Activated CD4-positive, alpha-beta T cell treated with anti-CD3 and anti-CD28 coated beads, Interleukin-2, amount 10 ng/mL, durations not matched to agents 24 days and 14 days (primary cell): ENCODE data around the gene USH1G. TPM values are rescaled to one million over a fixed set of nuclear protein-coding genes. Genes with fewer than 3 reads are reported as not detected.
A peak's percentile ranks its signal among the peaks of the same experiment; 100 is the strongest.

Experiments used
- DNase-seq: peaks from one replicate; pipeline ENCODE4 v3.0.0; 2022
- H3K27ac Mint-ChIP-seq: one replicate; pipeline ENCODE4 v1.8.0; 2022; ENCODE audit warnings: mild to moderate bottlenecking, mixed read lengths
- H3K27me3 Mint-ChIP-seq: one replicate; pipeline ENCODE4 v1.8.0; 2022; ENCODE audit warnings: mixed read lengths
- H3K36me3 Mint-ChIP-seq: one replicate; pipeline ENCODE4 v1.8.0; 2022; ENCODE audit warnings: low read depth, mild to moderate bottlenecking, mixed read lengths
- H3K4me1 Mint-ChIP-seq: one replicate; pipeline ENCODE4 v1.8.0; 2021; ENCODE audit warnings: mixed read lengths
- H3K4me3 Mint-ChIP-seq: one replicate; pipeline ENCODE4 v1.8.0; 2022; ENCODE audit warnings: mild to moderate bottlenecking, moderate library complexity, mixed read lengths
- H3K9me3 Mint-ChIP-seq: one replicate; pipeline ENCODE4 v1.8.0; 2021; ENCODE audit warnings: mixed read lengths
- intact Hi-C: fragments of 100-400 bp; cut with micrococcal nuclease; formaldehyde crosslinking; loops from one replicate; pipeline ENCODE4 v1.15.1; 2023
- total RNA-seq: library from RNA; stranded (reverse); gene quantifications from 2 replicates; pipeline ENCODE4 v1.2.3, GENCODE V29; 2022

Gene USH1G
- total RNA-seq, 1 donor from 2014 or later: not detected

- H3K27ac Mint-ChIP-seq: no peak overlapping the region
- H3K9me3 Mint-ChIP-seq: no peaks in the 10 kb centered on the region
- no peaks in the 10 kb centered on the region for H3K36me3 Mint-ChIP-seq
- H3K4me1 Mint-ChIP-seq: peaks cover 8% of the 10 kb centered on the region
- H3K4me3 Mint-ChIP-seq: no peak overlapping the region
- peaks cover 14% of the 10 kb centered on the region for H3K27me3 Mint-ChIP-seq
- intact Hi-C loops: loop anchor here (2.0 to 10.0 kb wide), 5 partner anchors 51 to 240 kb away; partner anchors contain the start of gene MRPL58
- peak; percentile 95 for DNase-seq
Measured at GRCh38 chr17:74961657-74962350, 38.7 kb upstream of the USH1G start.

- intact Hi-C loops: loop anchor here (1.0 to 10.0 kb wide), 6 partner anchors 37 to 242 kb away; partner anchors contain the start of genes MRPL58 and USH1G
- no peaks in the 10 kb centered on the region for H3K9me3 Mint-ChIP-seq
- DNase-seq: peak; percentile 79
- no peak overlapping the region for H3K27ac Mint-ChIP-seq
- H3K36me3 Mint-ChIP-seq: no peaks in the 10 kb centered on the region
- peaks cover 16% of the 10 kb centered on the region for H3K27me3 Mint-ChIP-seq
- peaks cover 8% of the 10 kb centered on the region for H3K4me1 Mint-ChIP-seq
- no peak overlapping the region for H3K4me3 Mint-ChIP-seq
Measured at GRCh38 chr17:74960570-74961342, 37.7 kb upstream of the USH1G start.

DNA sequence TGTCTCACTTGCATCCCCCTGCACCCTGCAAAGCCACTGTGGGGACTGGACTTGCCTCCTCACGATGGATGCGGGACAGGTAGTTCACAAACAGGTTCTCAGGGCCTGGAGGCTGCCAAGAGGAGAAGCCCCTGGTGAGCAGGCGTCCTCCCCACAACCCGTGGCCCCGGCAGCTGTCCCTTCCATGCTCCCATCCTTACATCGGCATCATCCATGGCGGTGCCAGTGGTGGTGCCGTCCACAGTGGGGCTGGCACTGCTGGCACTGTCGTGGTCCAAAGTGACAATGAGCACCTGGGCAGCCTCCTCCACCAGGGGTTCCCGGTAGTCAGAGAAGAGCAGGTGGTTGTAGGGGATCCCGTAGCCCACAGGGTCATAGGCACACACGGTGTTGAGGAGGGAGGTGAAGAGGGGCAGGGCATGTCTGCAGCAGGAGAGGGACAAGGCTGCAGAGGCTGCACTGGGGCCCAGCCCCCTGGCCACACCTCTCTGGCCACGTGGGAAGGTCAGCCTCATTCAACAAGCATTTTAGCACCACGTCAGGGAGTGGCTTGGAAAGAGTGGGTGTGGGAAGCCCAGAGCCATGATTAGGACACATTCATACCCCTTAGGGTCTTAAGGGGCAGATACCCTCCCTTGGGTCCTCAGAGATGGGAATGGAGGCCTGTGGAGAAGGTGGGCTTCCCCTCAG, 36.9 kb upstream of the USH1G start:
- intact Hi-C loops: loop anchor here (1.0 to 10.0 kb wide), 6 partner anchors 37 to 242 kb away; partner anchors contain the start of genes MRPL58 and USH1G
- no peak overlapping the region for H3K27ac Mint-ChIP-seq

DNA sequence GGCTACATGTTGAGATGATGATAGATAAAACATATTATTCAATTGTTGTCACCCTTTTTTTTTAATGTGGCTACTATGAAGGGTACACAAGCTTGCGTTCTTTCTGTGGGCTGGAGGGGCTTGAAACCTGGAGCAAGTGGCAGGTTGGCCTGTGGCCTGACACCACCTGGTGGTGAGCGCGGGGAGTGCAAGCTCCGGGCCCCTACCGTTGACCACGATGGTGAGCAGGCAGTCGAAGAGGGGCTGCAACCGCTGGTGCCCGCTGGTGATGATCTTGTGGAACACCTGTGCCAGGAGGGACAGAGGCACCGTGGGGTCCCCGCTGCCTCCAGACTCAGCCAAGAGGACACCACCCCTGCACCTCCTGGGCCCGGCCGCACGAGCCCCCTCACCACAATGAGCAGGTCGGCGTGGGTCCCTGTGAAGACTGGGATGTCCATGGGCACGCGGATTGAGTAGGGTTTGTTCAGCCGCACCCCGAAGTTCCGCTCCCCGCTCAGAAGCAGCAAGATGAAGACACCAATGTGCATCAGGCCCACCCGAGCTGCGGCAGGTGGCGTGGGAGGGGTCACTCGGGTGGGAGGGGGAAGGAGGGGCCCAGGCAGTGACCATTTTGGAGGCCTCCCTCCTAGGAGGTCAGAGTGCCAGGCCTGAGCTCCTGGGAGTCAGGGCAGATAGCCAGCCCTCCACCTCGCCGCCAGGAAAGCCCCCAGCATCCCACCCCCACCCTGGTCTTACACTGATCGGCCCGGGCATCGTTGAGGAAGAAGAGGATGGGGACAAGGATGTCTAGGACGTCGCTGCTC, 35.1 kb upstream of the USH1G start:
- no peaks in the 10 kb centered on the region for H3K9me3 Mint-ChIP-seq
- H3K27me3 Mint-ChIP-seq: peaks cover 16% of the 10 kb centered on the region
- peak; percentile 95 for DNase-seq
- no peak overlapping the region for H3K4me3 Mint-ChIP-seq
- no peak overlapping the region for H3K27ac Mint-ChIP-seq
- no peaks in the 10 kb centered on the region for H3K36me3 Mint-ChIP-seq
- intact Hi-C loops: no loop called here
- H3K4me1 Mint-ChIP-seq: peaks cover 8% of the 10 kb centered on the region

More for the DNA sequence above, 36.9 kb upstream of the USH1G start:
- DNase-seq: no peak
- no peaks in the 10 kb centered on the region for H3K9me3 Mint-ChIP-seq
- H3K4me1 Mint-ChIP-seq: peaks cover 8% of the 10 kb centered on the region
- H3K36me3 Mint-ChIP-seq: no peaks in the 10 kb centered on the region
- peaks cover 16% of the 10 kb centered on the region for H3K27me3 Mint-ChIP-seq
- no peak overlapping the region for H3K4me3 Mint-ChIP-seq

DNA sequence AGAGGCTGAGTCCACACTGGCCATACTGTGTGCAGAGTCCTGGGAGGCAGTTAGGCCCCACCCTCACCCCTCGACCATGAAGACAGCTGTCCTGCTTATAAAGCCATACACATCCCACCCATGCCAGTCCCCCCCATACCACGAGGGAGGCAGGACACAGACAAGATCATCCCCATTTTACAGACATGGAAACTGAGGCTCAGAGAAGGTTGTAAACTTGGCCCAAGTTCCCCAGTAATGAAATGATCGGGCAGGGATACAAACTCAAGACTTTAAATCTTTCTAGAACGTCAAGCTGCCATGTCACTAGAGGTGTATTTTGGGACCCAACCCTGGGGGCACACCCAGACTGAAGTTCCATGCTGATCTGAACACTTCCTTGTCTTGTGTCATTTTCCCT, 33.0 kb upstream of the USH1G start:
- no peaks in the 10 kb centered on the region for H3K9me3 Mint-ChIP-seq
- peaks cover 4% of the 10 kb centered on the region for H3K4me1 Mint-ChIP-seq
- intact Hi-C loops: no loop called here
- no peak overlapping the region for H3K4me3 Mint-ChIP-seq
- H3K27ac Mint-ChIP-seq: no peak overlapping the region
- H3K27me3 Mint-ChIP-seq: peaks cover 16% of the 10 kb centered on the region
- H3K36me3 Mint-ChIP-seq: no peaks in the 10 kb centered on the region
- DNase-seq: no peak

DNA sequence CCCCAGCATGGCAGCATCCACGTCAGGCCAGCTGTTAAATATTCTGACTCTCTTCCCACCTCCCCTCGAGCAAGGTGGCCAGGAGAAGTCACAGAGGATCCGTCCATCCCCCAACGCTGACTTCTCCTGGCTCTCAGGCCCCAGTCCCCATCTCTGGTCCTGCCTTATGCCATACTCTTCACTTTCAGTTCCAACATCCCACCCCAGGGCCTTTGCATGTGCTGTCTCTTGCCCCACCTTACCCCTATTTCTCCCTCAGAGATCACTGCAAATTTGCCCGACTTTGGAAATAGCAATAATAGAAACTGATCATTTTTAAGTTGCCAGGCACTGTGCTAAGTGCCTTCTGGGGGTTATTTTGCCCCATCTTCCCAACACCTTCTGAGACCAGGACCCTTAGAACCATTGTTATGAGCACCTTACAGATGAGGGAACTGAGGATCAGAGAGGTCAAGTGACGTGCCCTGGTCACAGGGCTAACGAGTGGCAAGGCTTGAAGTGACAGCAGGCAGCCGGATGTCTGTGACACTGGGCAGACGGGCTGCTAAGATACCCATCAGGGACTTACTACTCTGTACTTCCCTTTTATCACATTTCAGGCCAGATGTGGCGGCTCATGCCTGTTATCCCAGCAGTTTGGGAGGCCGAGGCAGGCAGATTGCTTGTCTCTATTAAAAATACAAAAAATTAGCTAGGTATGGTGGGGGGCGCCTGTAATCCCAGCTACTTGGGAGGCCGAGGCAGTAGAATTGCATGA, 31.8 kb upstream of the USH1G start:
- peaks cover 10% of the 10 kb centered on the region for H3K27me3 Mint-ChIP-seq
- no peaks in the 10 kb centered on the region for H3K4me1 Mint-ChIP-seq
- no peaks in the 10 kb centered on the region for H3K9me3 Mint-ChIP-seq
- H3K36me3 Mint-ChIP-seq: no peaks in the 10 kb centered on the region
- H3K4me3 Mint-ChIP-seq: no peak overlapping the region
- no peak overlapping the region for H3K27ac Mint-ChIP-seq
- no peak for DNase-seq
- intact Hi-C loops: no loop called here

- H3K9me3 Mint-ChIP-seq: no peaks in the 10 kb centered on the region
- H3K4me1 Mint-ChIP-seq: no peaks in the 10 kb centered on the region
- intact Hi-C loops: no loop called here
Measured at GRCh38 chr17:74954115-74954514, 31.1 kb upstream of the USH1G start.

DNA sequence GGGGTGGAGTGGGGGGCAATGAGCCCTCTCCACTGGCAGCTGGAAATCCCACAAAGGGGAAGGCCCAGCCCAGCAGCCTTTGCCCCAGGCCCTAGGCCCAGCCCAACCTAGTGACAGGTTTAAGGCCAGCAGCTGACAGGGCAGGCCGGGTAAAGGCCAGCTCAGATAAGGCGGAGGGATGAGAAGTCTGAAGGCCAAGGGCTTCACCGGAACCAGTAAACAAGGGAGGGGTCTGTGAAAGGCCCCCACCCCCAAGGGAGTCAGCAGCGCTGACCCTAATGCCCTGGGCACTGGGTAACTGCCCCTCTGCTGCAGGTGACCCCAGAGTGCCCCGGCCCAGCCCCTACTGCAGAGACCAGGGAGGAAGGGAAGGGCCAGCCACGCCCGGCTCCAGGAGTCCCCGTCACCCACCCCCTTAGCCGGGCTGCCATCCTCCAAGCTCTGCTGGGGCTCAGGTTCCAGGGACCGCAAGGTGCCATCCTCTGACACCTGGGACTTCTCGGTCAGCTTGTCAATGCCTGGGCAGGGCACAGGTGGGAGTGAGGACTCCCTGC, 30.2 kb upstream of the USH1G start:
- Mint-ChIP-seq H3K4me3 (no peak overlapping the region), H3K9me3 (no peaks in the 10 kb centered on the region), H3K27ac (no peak overlapping the region), H3K36me3 (no peaks in the 10 kb centered on the region), H3K4me1 (no peaks in the 10 kb centered on the region), H3K27me3 (peaks cover 6% of the 10 kb centered on the region)
- intact Hi-C loops: no loop called here
- no peak for DNase-seq

More at GRCh38 chr17:74954115-74954514, 31.1 kb upstream of the USH1G start:
- Mint-ChIP-seq H3K36me3 (no peaks in the 10 kb centered on the region), H3K27ac (no peak overlapping the region), H3K4me3 (no peak overlapping the region), H3K27me3 (peaks cover 7% of the 10 kb centered on the region)
- no peak for DNase-seq

- DNase-seq: no peak
- intact Hi-C loops: no loop called here
- Mint-ChIP-seq H3K36me3 (no peaks in the 10 kb centered on the region), H3K9me3 (no peaks in the 10 kb centered on the region), H3K4me1 (no peaks in the 10 kb centered on the region), H3K27ac (no peak overlapping the region), H3K4me3 (no peak overlapping the region), H3K27me3 (peaks cover 5% of the 10 kb centered on the region)
Measured at GRCh38 chr17:74952431-74953133, 29.5 kb upstream of the USH1G start.

DNA sequence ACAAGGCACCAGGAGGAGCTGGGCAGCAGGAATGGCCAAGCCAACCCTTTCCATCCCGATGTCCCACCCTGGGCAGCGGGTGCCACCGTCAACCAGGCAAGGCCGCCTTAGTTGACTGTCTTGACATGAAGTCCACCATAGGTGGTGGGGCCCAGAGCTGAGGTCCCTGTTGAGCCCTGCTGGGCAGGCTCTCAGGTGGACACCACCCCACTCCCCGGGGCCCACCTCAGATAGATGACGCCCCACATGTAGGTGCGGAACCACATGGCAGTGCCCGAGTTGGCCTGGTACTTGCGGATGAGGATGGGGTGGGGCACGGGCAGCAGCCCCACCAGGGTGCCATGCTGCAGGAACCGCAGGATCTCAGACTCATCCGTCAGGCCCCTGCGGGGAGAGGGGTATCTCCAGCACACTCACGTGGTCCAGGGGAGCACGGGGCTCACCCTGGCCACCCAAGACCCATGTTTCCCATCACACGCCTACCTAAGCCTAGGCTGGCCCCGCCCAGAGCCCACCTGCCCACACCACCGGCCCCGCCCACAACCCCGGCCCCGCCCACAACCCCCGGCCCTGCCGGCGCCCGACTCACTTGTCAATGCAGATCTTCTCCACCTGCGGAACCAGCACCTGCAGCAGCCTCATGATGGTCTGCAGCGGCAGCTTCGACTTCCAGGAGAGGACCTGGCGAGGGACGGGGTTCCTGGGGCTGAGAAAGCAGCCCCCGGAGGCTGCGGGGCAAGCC, 28.8 kb upstream of the USH1G start:
- Mint-ChIP-seq H3K27ac (no peak overlapping the region), H3K9me3 (no peaks in the 10 kb centered on the region), H3K36me3 (no peaks in the 10 kb centered on the region), H3K27me3 (peaks cover 5% of the 10 kb centered on the region), H3K4me3 (no peak overlapping the region), H3K4me1 (no peaks in the 10 kb centered on the region)
- no peak for DNase-seq
- intact Hi-C loops: no loop called here

DNA sequence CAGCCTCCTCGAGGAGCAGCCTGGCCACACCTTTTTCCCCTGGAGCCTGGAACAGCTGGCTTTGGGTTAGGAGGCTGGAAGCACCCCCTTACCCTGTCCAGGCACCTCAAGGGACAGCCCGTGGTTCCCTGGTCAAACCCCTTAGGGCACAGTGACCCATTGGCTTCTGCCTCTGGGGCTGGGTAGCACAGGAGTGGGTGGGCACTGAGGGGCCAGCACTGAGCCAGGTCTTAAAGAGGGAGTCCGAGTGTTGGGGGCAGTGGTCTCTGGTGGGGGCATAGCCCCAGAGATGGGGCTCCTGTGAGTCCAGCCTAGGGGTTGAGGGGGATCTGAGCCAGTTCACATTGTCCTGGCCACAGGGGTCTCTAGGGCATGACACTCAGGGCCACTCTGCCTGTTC, 28.0 kb upstream of the USH1G start:
- intact Hi-C loops: no loop called here
- H3K9me3 Mint-ChIP-seq: no peaks in the 10 kb centered on the region
- DNase-seq: no peak
- H3K27me3 Mint-ChIP-seq: peaks cover 3% of the 10 kb centered on the region
- H3K4me3 Mint-ChIP-seq: no peak overlapping the region
- no peak overlapping the region for H3K27ac Mint-ChIP-seq
- no peaks in the 10 kb centered on the region for H3K4me1 Mint-ChIP-seq
- H3K36me3 Mint-ChIP-seq: no peaks in the 10 kb centered on the region

DNA sequence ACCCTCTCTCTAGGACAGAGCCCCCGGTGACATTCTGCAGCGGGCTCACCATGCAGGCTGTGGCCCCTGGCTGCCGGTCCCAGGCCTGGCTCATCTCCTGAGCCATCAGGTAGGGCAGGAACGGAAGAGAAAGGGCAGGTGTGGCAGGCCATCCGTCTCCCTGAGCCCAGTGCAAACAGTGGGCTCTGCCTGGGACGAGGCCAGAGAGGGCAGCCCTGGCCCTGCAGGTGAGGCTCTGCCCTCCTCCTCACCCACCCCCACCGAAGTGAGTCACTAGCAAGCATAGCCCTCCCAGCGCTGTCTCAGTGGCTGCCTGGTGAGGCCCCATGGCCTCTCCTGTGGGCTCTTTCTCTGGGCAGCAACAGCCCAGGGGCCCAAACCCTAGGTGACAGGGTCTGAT, 27.2 kb upstream of the USH1G start:
- Mint-ChIP-seq H3K27me3 (peaks cover 8% of the 10 kb centered on the region), H3K36me3 (no peaks in the 10 kb centered on the region), H3K27ac (no peak overlapping the region), H3K4me3 (no peak overlapping the region), H3K4me1 (no peaks in the 10 kb centered on the region), H3K9me3 (no peaks in the 10 kb centered on the region)
- DNase-seq: no peak
- intact Hi-C loops: no loop called here
